GM12864 (cell line): Measurements from ENCODE around the gene ITPKB.
"Not testable (repeated sequence)": the region's sequence is repeated elsewhere in the genome, so short reads cannot be mapped to it uniquely, and the experiment has no call there.

Experiments
- DNase-seq: peaks from one replicate; pipeline ENCODE4 v3.0.0-alpha.2; 2011; ENCODE audit warnings: low read depth
- H3K4me3 ChIP-seq: 2 replicates; pipeline ENCODE4 v1.5.1; 2011; ENCODE audit warnings: mild to moderate bottlenecking, low read depth, low read length, control low read depth
- TF ChIP-seq, protein P1 (sequence below): IDR thresholded peaks from 2 replicates; pipeline ENCODE4 v1.5.1; 2011; ENCODE audit warnings: low read depth, mild to moderate bottlenecking, moderate library complexity, low read length, control low read depth, inconsistent platforms; ENCODE audit errors: missing control alignments

ITPKB gene

DNA sequence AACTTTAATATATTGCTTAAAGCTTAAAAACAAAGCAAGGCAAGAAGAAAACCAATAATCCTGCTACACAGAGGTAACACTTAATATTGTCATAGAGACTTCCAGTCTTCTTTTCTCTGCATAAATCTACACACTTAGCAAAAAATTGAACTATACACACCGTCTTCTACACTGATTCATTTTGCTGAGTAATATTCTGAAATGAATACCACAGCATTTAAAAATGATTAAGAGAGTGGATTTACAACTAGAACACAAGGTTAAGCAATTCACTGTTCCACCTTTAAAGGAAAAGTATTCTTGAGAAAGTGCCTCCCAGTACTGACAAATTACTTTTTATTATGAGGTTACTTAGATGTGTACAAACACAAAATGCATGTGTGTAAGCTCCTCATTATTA, 22.2 kb upstream of the ITPKB start:
- TF ChIP-seq, protein P1, sequence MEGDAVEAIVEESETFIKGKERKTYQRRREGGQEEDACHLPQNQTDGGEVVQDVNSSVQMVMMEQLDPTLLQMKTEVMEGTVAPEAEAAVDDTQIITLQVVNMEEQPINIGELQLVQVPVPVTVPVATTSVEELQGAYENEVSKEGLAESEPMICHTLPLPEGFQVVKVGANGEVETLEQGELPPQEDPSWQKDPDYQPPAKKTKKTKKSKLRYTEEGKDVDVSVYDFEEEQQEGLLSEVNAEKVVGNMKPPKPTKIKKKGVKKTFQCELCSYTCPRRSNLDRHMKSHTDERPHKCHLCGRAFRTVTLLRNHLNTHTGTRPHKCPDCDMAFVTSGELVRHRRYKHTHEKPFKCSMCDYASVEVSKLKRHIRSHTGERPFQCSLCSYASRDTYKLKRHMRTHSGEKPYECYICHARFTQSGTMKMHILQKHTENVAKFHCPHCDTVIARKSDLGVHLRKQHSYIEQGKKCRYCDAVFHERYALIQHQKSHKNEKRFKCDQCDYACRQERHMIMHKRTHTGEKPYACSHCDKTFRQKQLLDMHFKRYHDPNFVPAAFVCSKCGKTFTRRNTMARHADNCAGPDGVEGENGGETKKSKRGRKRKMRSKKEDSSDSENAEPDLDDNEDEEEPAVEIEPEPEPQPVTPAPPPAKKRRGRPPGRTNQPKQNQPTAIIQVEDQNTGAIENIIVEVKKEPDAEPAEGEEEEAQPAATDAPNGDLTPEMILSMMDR: no peak

DNA sequence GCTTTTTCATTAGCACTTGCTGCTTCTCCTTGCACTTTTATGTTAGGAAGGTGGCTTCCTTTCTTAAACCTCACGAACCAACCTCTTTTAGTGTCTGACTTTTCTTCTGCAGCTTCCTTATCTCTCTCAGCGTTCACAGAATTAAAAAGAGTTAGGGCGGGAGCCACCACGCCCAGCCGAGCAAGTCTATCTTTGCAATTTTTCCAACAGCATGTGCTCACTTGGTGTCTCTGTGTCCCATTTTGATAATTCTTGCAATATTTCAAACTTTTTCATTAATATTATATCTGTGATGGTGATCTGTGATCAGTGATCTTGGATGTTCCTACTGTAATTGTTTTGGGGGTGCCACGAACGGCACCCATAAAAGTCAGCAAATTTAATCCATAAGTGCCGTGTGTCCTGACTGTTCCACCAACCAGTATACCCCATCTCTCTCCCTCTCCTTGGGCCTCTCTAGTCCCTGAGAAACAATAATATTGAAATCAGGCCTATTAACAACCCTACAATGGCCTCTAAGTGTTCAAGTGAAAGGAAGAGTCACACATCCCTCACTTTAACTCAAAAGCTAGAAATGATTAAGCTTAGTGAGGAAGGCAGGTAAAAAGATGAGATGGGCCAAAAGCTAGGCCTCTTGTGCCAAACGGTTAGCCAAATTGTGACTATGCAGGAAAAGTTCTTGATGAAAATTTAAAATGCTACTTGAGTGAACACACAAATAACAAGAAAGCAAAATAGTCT, 15.9 kb upstream of the ITPKB start:
- no peak overlapping the region for H3K4me3 ChIP-seq
- DNase-seq: no peak
- TF ChIP-seq, protein P1: no peak

More for the DNA sequence above, 22.2 kb upstream of the ITPKB start:
- no peak overlapping the region for H3K4me3 ChIP-seq
- DNase-seq: no peak

DNA sequence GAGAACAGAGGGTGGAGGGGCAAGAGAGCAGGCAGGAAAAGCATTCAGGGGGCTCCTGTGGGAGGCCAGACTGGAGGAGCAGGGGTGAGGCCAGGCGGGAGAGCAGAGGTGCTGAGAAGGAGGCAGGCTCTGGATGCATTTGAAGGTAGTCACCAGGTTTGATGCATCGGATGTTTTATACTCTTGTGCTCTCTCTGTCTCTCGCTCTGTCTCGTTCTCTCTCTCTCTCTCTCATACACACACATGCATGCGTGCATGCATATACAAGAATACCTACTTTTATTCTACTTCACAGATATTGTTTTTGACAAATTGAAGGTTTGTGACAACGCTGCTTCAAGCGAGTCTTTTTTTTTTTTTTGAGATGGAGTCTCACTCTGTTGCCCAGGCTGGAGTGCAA, 15.0 kb upstream of the ITPKB start:
- no peak for DNase-seq
- H3K4me3 ChIP-seq: no peak overlapping the region
- TF ChIP-seq, protein P1: no peak

DNA sequence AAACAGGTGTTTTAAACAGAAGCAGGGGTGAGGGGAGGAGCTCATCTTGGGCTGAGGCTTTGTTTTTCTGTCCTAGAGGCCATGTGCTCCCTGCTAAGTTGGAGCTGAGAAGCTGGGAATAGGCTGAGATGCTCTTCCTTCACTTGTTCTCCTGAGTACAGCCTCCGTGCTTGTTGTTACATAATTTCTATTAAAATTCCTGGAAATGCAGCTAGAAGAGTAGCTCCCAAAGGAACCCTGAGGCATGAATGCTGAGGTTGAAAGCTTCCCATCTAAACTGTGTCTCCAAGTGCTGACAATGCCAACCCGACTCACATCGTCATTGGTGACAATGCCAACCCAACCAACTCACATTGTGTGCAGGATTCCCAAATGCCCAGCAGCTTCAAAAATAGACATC, 12.6 kb upstream of the ITPKB start:
- no peak for DNase-seq
- no peak overlapping the region for H3K4me3 ChIP-seq
- TF ChIP-seq, protein P1: no peak

DNA sequence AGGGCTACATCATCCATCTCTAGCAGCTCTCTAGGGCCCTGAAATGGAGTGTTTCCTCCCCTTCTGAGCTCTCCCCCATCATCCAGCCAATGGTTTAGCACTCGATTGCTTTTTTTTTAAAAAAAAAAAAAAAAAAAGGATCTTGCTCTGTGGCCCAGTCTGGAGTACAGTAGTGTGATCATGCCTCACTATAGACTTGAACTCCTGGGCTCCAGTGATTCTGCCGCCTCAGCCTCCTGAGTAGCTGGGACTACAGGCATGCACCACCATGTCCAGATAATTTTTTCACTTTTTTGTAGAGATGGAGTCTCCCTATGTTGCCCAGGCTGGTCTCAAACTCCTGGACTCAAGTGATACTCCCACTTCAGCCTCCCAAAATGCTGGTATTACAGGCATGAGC, 12.1 kb upstream of the ITPKB start:
- DNase-seq: no peak
- TF ChIP-seq, protein P1: no peak
- no peak overlapping the region for H3K4me3 ChIP-seq

DNA sequence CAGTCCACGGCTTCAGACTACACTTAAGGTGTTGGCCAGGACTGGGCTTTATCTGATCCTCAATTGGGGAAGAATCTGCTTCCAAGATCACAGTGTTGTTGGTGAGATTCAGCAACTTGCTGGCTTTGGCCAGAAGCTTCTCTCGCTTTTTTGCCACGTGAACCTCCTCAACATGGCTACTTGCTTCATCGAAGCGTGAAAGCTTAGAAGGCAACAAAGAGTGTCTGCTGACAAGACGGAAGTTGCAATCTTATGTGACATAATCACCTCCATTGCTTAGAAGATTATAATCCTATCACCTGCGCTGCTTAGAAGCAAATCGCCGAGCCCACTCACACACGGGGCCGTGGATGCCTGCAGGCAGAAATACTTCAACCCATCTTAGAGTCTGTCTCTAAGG, 10.4 kb upstream of the ITPKB start:
- TF ChIP-seq, protein P1: no peak
- no peak for DNase-seq
- no peak overlapping the region for H3K4me3 ChIP-seq

DNA sequence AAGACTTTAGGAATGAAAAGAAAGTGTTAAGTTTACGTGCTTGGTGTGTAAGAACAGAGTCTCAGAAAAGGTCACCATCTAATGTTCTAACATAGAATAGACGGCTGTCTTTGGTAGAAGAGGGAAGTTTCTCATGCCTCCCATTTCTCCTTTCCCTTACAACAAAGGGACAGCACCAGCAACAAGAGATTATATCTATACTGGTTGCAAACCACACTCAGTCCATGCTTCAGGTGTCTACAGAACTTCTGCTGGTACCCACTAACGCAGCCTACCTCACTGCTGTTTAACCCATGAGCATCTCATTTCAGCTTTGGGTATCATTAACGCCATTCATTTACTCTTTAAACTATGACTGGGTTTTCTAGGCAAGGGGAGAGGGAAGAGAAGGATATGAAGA, 9.2 kb upstream of the ITPKB start:
- H3K4me3 ChIP-seq: no peak overlapping the region
- no peak for DNase-seq
- TF ChIP-seq, protein P1: no peak

DNA sequence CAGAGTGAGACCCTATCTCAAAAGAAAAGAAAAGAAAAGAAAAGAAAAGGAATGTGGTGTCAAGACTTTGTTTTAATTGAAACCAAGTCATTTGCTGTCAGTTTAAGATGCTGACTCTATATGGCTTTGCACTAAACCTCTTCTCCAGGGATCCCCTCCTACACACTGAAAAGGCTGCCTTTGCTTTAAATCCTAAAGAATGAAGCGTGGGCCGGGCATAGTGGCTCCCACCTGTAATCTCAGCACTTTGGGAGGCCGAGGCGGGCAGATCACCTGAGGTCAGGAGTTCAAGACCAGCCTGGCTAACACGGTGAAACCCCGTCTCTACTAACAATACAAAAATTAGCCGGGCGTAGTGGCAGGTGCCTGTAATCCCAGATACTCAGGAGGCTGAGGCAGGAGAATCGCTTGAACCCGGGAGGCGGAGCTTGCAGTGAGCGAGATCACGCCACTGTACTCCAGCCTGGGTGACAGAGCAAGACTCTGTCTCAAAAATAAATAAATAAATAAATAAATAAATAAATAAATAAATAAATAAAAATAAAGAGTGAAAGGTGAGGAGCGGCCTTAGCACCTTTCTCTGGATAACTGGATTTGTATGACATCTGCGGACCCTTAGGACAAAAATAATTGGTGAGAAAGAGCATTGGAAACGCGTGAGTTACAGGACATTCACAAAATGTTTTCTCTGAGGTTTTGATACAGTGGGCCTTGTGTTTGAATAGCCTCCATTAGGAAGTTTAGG, 8.6 kb upstream of the ITPKB start:
- not testable (repeated sequence) for DNase-seq, H3K4me3 ChIP-seq
